Measurements from ENCODE around the gene CLDN9.
"Not testable (repeated sequence)": the region's sequence is repeated elsewhere in the genome, so short reads cannot be mapped to it uniquely, and the experiment has no call there.

The CLDN9 gene

DNA sequence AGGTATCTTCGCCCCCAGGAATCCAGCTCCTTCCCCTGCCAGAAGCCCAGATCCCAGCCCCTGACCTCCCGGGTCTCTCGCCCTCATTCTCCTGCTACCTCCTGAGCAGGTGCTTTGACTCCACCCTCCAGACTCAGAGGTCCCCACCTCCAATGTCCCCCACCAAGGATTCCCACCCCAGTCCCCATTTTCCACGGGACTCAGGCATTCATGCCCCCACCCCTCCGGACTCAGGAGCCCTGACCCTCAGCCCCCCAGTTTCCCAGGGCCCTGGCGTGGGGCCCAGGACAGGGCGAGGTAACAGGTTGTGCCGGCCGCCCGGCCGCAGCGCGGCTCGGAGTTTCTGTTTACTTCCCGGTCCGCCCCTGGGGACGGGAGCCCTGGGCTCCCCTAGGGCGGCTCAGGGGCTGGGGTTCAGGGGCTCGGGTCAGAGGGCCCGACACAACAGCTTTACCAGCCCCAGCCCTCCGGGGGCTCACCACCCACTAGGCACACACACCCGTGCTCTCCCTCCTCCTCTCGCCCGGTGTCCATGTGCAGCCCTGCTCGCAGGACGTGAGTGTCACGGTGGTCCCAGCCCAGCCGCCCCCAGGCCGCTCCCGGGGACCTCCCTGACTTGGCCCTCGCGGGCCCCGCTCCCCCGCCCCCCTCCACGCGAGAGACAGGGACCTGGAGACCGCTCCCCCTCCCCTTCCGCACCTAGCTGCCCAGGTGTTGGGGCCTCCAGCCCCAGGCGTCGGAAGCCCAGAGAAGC lies 23.4 kb downstream of the CLDN9 start:
- no peak for DNase-seq

DNA sequence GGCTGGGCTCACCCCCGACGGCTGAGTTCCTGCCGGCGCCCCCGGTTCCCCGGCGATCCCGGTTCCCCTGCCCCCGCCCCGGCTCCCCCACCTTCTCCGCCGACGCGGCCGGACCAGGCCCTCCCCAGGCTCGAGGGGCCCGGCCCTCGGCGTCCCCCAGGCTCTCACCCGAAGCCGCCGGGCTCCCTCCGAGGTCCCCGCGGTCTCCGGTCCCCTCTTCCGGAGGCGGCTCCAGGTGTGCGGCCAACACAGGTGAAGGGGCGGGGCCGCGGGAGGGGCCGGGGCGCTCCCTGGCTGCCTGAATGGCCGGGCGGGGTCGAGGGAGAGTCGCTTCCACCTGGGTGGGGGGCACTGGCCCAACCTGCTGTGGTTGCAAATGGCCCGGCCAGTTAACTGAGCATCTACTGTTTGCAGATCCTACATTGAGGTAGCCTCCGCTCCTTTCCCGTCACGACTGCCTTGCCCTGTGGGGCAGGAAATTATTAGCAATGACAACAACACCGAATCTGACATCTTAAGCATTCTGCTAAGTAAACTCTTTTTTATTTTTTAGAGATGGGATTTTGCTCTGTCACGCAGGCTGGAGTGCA lies 24.1 kb downstream of the CLDN9 start, which contains the start of gene BICDL2:
Gene BICDL2 (minus strand): TSS at position 219 of the 590 bp plus-strand sequence. CDS start 1,448 bp downstream, outside the sequence.
- no peak for DNase-seq

DNA sequence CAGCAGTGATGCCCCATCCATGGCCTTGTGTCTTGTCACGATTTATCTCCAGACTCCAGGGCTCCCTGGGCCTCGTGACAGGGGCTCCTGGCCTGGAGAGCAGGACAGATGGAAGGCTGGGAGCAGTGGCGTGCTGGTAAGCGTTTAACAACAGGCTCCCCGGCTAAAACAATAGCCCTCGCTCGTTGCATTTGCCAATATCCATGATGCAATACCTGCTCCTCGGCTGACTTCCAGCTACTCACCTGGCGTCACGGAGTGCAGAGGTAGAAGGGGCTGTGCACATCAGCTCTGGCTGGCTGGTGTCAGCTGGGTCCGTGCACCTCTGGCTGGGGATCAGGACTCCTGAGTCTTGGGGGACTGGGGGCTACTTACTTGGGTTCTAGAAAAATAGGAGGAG lies 25.5 kb downstream of the CLDN9 start:
- no peak for DNase-seq

DNA sequence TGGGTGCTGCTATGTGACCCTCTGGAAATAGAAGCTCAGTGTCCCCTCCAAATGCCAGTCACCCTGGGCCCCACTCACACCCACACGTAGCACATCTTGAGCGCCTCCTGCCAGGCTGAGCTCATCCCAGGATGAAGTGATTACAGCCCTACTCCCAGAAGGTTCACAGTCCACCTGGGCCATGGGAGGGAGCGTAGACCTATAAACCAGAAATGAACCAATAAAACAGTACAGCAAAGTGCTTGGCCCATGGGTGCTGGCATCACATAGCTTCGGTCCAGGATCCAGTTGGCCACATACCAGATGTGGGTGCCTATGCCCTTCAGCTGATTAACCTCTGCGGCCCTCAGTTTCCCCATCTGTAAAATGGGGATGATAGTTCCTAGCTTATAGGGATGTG lies 26.2 kb downstream of the CLDN9 start:
- no peak for DNase-seq

DNA sequence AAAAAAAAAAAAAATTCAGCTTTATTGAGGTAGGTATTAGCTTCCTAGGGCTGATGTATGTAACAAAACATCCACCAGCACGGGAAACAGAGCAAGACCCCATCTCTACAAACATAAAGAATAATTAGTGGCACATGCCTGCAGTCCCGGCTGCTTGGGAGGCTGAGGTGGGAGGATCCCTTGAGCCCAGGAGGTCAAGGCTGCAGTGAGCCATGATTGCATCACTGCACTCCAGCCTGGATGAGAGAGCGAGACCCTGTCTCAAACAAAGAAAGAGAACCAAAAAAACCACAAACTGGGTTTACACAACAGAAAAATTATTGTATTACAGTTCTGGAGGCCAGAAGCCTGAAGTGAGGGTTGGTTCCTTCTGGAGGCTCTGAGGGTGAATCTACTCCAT lies 29.7 kb downstream of the CLDN9 start:
- DNase-seq = no peak

DNA sequence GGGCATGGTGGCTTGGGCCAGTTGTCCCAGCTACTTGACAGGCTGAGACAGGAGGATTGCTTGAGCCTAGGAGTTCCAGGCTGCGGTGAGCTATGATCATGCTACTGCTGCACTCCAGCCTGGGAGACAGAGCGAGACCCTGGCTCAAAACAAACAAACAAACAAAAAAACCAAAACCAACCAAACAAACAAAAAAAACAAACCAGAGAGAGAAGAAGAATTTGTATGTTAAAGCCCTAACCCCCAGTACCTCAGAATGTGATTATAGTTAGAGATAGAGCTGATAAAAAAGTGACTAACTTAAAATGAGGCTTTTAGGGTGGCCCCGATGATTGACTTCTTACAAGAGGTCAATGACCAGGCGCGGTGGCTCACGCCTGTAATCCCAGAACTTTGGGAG lies 32.0 kb downstream of the CLDN9 start:
- no peak for DNase-seq

DNA sequence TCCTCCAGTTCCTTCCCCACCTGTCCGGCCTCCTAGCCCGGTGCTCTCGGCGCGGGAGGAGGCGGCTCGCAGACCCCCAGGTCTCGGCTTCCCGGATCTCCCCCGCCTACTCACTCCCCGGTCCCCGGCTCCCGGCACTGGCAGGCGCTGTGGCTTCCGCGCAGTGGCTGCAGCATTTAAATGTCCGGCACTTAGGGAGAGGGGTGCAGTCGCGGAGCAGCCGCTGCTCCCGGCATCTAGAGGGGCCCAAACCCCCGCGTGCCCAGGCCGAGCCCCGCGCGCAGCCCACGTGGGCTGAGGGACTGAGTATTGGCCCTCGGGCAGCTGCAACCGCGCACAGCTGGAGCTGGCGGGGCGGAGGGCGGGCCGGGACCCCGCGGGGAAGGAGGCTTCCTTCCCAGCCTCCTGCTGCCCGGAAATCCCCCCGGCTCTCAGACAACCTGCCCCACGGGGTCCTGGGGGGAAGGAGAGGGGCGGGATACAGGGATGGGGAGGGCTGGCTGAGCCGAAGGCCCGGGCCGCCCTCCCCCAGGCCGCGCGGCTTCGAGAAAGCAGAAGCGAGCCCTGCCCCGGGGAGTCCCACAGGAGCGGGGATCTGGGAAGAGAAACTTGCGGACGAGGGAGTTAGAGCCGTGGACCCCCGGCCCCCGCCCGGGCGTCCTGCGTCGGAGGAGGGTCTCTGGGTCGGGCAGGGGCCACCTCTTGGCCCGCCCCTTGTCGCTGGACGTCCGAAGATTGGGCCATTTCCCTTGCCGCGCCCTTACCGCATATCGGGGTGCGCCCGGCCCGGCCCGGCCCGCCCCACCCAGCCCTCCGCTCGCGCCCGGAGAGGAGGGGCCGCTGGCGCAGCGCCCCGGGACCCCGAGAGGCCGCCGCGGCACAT lies 33.3 kb downstream of the CLDN9 start, which contains the start of gene MMP25:
Gene MMP25 (plus strand): TSS at position 804 of the 883 bp plus-strand sequence. CDS start 357 bp downstream, outside the sequence.
- DNase-seq = no peak

DNA sequence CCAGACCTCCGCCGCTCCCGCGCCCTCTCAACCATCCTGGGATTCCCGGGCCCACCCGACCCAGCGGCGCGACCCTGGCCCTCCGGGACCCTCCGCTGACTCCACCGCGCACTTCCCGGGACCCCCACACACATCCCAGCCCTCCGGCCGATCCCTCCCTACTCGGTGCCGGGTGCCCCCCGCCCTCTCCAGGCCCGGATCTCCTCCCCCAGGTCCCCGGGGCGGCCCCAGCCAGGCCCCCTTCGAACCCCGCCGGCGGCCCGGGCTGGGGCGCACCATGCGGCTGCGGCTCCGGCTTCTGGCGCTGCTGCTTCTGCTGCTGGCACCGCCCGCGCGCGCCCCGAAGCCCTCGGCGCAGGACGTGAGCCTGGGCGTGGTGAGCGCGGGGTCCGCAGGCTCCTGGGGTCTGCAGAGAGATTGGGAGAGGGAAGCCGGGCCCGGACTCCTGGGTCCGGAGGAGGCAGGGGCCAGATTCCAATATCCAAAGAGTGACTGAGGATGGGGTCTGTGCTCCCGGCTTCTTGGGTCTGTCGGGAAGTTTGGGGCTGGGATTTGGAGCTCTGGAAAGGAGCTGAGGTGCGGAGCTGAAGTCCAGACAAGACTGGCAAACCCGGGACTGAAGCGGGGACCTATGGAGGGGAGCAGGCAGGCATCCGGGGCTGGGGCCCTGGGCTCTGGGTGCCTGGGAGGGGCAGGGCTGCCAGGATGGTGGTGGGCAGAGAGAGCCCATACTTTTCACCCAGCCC lies 34.1 kb downstream of the CLDN9 start:
- no peak for DNase-seq

DNA sequence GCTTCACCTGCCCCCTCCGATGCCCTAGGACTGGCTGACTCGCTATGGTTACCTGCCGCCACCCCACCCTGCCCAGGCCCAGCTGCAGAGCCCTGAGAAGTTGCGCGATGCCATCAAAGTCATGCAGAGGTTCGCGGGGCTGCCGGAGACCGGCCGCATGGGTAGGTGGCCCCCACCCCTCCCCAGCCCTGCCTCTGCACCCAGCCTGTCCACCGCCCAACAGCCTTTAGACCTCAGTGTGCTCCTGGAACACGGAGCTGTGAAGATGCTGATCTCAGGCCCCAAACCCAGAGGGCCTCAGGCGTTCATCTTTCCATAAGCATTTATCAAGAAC lies 34.6 kb downstream of the CLDN9 start:
- DNase-seq = no peak

DNA sequence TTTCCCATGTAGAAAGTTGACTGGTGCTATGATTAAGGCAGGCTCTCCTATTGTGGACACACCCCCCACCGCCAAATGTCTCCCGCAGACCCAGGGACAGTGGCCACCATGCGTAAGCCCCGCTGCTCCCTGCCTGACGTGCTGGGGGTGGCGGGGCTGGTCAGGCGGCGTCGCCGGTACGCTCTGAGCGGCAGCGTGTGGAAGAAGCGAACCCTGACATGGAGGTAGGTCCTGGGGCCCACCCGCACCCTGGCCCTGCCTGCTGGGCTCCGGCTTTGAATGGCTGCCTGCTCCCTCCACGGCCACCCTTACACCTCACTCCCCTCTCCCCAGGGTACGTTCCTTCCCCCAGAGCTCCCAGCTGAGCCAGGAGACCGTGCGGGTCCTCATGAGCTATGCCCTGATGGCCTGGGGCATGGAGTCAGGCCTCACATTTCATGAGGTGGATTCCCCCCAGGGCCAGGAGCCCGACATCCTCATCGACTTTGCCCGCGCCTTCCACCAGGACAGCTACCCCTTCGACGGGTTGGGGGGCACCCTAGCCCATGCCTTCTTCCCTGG lies 37.3 kb downstream of the CLDN9 start:
- no peak for DNase-seq

DNA sequence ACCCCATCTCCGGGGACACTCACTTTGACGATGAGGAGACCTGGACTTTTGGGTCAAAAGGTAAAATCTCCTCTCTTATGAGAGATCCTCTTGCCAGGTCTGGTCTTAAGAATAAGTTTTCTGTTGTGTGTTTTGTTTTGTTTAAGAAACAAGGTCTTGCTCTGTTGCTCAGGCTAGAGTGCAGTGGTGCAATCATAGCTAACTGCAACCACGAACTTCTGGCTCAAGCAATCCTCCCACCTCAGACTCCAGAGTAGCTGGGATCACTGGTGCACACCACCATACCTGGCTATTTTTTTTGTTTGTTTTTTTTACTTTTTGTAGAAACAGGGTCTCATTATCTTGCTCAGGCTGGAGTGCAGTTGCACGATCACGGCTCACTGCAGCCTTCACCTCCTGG lies 37.8 kb downstream of the CLDN9 start:
- no peak for DNase-seq

DNA sequence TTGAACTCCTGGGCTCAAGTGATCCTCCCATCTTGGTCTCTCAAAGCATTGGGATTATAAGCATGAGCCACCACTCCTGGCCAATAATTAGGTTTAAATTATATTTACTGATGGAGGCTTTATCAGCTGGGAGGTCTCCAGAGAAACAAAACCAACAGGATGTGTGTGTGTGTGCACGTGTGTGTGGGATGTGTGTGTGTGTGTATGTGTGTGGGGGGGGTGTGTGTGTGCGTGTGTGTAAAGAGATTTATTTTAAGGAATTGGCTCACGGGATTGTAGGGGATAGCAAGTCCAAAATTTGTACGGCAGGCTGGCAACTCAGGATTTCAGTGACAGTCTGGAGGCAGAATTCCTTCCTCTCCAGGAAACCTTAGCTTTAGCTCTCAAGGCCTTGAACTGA lies 38.3 kb downstream of the CLDN9 start:
- no peak for DNase-seq

DNA sequence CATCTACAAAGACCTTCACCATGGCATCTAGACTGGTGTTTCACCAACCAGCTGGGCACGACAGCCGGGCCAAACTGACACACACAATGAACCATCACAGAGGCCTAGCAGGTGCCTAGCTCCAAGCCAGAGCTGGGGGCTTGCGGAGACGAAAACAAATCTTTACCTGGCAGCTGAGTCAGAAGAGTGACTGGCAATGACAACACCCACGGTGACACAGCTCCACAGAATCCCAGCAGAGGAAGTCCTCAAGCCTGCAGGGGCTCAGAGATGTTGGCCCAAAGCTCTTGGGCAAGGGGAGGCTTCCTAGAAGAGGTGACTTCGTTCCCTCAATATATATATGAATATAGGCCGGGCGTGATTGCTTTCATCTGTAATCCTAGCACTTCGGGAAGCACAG lies 38.8 kb downstream of the CLDN9 start:
- no peak for DNase-seq

DNA sequence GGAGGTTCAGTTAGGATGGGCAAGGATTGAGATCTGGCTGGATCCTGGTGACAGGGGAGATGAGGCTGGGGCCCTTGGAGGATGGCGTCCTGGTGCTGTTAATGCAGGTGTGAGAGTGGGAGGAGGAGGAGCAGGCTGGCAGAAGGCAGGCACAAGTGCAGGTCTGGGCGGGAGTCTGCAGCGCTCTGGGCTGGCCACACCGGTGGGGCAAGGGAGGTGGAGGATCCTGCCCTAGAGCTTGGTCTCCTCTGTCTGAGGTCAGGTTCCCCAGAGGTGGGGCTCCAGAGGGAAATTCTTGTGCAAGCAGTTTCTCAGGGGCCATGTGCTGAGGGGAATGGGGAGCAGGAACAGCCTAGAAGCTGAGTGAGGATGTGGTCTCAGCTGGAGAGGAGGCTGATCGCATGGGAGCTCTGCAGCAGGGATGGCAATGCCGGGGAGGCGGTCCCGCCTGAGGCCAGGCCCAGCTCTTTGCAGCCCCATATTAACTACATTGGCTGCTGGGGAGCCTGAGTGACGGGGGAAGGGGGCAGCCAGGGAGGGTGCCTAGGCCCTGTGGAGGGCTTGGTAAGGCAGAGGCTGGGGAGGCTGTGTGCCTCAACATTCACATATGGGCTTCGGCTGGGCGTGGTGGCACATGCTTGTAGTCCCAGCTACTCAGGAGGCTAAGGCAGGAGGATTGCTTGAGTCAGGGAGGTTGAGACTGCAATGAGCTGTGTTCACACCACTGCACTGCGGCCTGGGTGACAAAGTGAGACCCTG lies 40.0 kb downstream of the CLDN9 start:
- not testable (repeated sequence) for DNase-seq

DNA sequence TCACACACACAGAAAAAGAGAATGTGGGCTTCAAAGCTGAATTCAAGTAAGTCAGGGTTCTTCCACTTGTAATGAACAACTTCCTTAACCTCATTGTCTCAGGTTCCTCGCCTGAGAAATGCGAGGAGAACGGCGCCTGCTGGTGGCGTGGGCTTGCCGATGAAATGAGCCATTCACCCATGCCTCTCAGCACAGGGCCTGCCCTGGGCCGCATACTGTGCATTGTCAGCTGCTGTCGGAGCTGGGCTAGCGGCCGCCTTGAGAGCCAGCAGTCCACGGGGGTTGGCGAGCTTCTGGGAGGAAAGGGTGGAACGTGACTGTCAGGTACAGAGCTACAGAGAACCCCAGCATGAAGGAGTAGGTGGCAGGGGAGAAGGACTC lies 40.6 kb downstream of the CLDN9 start:
- DNase-seq = not testable (repeated sequence)

DNA sequence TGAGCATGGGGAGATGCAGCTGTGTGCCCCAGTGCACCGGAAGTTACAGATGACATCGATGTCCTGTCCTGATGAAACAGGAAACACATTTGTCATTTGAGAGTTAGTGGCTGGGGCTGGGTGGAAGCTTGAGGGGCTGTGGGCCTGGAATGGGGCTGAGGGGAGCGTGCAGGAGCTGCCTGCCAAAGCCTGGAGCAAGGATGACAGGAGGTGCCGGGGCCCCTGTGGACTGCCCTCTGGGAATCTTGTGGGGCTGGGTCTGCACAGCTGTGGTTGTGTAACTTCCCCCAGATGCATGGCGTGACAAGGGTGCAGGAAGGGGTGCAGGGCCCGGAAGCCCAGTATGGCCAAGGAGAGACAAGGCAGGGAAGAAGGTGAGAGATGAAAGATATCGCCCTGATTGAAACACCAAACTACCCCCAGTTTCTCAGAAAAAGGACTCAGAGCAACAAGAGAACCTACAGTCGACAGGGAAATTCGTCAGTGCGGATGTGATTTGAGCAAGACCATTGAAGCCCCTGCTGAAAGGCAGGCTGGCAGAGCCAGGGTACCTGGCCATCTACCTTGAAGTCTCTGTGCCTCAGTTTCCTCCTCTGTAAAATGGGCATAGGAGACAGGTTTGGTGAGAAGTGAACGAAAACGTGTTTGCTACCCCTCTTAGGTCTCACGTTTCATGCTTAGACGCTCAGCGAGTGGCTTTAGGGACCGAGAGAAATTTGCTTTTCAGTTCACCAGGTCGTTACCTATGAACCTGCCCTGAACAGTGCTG lies 42.4 kb downstream of the CLDN9 start:
- no peak for DNase-seq

DNA sequence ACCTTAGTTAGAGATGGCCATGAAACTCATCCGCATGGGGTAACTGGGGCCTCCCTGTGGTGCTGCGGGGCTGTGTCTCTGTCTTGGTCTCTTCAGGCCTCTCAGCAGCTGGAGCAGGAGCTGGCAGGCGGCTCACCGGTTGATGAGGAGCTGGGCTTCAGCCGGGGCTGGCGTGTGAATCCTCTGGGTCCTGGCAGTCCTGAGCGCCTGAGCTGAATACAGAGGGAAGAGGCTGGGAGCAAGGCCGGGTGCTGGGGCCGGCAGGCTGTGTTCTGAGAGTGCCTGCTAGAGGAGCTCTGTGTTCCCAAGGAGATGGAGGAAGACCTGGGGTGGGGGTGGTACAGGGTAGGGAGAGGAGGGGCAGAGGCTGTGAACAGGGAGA lies 43.0 kb downstream of the CLDN9 start:
- not testable (repeated sequence) for DNase-seq

DNA sequence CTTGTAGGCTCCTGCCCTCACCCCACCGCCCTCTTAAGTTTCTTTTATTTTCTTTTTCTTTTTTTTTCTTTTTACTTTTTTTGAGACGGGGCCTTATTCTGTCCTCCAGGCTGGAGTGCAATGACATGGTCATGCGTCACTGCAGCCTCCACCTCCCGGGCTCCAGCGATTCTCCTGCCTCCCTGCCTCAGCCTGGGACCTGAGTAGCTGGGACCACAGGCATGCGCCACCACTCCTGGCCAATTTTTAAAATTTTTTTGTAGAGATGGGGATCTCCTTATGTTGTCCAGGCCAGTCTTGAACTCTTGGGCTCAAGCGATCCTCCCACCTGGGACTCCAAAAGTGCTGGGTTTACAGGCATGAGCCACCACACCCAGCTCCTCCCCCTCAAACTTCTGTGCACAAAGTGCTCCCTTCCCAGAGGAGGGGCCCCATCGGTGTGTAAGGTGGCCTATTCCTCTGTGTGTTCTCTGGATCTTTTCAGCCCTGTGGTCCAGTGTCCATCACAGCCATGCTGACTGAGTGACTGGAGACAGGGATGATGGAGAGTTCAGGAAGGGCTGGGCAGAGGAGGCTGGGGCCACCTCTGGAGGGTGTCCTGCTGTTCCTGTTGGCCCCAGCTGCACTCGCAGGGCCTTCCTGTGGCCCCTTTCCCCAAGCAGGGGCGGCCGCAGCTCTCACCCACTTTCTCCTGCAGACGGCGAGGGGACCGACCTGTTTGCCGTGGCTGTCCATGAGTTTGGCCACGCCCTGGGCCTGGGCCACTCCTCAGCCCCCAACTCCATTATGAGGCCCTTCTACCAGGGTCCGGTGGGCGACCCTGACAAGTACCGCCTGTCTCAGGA lies 43.8 kb downstream of the CLDN9 start:
- no peak for DNase-seq

DNA sequence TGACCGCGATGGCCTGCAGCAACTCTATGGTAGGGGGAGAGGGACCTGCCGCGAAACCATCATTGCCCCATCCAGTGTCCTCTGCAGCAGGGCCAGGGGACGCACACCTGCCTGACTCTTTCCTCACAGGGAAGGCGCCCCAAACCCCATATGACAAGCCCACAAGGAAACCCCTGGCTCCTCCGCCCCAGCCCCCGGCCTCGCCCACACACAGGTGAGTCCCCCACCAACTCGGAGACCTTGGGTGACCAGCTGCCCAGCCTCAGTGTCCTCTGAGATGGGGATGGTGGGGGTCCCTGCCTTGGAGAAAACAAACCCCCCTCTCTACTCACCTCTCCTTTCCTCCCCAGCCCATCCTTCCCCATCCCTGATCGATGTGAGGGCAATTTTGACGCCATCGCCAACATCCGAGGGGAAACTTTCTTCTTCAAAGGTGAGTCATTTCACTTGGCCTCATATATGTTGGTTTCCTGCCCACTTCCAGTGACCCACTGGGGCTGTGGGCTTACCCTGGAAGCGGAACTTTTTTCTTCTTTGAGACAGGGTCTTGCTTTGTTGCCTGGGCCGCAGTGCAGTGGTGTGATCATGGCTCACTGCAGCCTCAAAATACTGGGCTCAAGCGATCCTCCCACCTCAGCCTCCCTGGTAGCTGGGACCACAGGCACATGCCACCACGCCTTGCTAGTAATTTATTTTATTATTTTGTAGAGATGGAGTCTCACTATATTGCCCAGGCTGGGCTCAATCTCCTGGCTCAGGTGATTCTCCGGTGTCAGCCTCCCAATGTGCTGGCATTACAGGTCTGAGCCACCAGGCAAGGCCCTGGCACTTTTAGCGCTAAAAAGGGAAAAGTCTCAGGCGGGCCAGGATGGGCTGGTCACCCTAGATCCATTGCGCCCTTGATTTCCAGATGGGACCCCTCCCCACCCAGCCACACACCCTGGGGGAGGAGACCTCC lies 44.7 kb downstream of the CLDN9 start:
- DNase-seq = no peak
